Ovary (tissue), 9 donors: ENCODE measurements around the gene UCK2. TPM values are rescaled to one million over a fixed set of nuclear protein-coding genes. Genes with fewer than 3 reads are reported as not detected.

Experiments
- DNase-seq, 5 donors: peaks; one replicate each; pipeline ENCODE4 v3.0.0-alpha.2; 2019 to 2020
- H3K27ac ChIP-seq, 2 donors: fragments of 200-600 bp; one replicate each; pipeline versions ENCODE4 v1.5.1 to v1.8.0; 2019 to 2022
- H3K27me3 ChIP-seq: fragments of 200-600 bp; one replicate; pipeline ENCODE4 v1.8.0; 2022
- H3K36me3 ChIP-seq: fragments of 200-600 bp; sonication (generic); one replicate; pipeline ENCODE4 v1.5.1; 2019
- H3K4me1 ChIP-seq: one replicate; pipeline ENCODE4 v1.8.1; 2013; ENCODE audit warnings: mild to moderate bottlenecking, moderate library complexity; ENCODE audit not compliant: insufficient read depth
- H3K4me3 ChIP-seq: fragments of 200-600 bp; sonication (generic); one replicate; pipeline ENCODE4 v1.5.1; 2017
- H3K9me3 ChIP-seq, 2 donors: fragments of 200-600 bp in 1 of 2; sonication (generic) in 1 of 2; one replicate each; pipeline versions ENCODE4 v1.5.1 to v1.8.1; 2013 to 2019; ENCODE audit warnings: mild to moderate bottlenecking in 1 of 2, moderate library complexity in 1 of 2
- EP300 ChIP-seq: sonication (generic); formaldehyde crosslinking; IDR thresholded peaks from one replicate; pipeline ENCODE4 v1.6.1; 2017; ENCODE audit warnings: antibody characterized with exemption
- POLR2A ChIP-seq: fragments of 450-650 bp; IDR thresholded peaks from one replicate; pipeline ENCODE4 v1.6.1; 2017; ENCODE audit warnings: antibody characterized with exemption, mild to moderate bottlenecking, moderate library complexity
- WGBS, 3 donors: extraction: QIAGEN DNeasy Blood & Tissue Kit in 1 of 3; methylation state at CpG; one replicate each; pipeline versions ENCODE4 v1.1.5 to v1.1.7; 2013 to 2017; 5-methylcytosine and 5-hydroxymethylcytosine counted together
- intact Hi-C, 4 donors: fragments of 100-400 bp; cut with DNase I; formaldehyde crosslinking; loops; one replicate each; pipeline versions ENCODE4 v1.11.0 to v1.15.1; 2022 to 2023
- polyA plus RNA-seq, 2 donors: library from polyadenylated mRNA; stranded (reverse); fragments of 200-250 nt in 1 of 2; fragments of 350-450 nt in 1 of 2; fragmentation: Illumina TruSeq in 1 of 2; extraction: RNeasy Lipid Tissue Mini Kit (QIAGEN cat#74804) in 1 of 2; gene quantifications; one replicate each; pipeline ENCODE4 v1.2.3, GENCODE V29; 2013 to 2014
- total RNA-seq, 7 donors: library from RNA; depleted of rRNA in 2 of 7; stranded (reverse); fragments of >200 nt in 2 of 7; fragmentation: NEBNext Ultra II Directional in 3 of 7; extraction: Animal tissue kit (Norgen Biotek cat#: 25700) in 3 of 7; gene quantifications; one replicate each; pipeline versions ENCODE4 v1.1.0 to v1.2.4, GENCODE V29; 2016 to 2023
- TF ChIP-seq, protein P1 (sequence below), 3 donors: fragments of 450-650 bp in 2 of 3; fragments of 200-600 bp in 1 of 3; IDR thresholded peaks; one replicate each; pipeline versions ENCODE4 v1.5.1 to v1.8.0; 2016 to 2022; ENCODE audit warnings: antibody characterized with exemption in 3 of 3, mild to moderate bottlenecking in 1 of 3
- donor health status: DM: no; HTN: no; CAD: no; lungs with moderate emphysema.
- donor health status: DM: no; HTN: no; CAD: no.
- donor health status: Bipolar disorder and iron deficiency.
- donor health status: DM: yes; HTN: yes; CAD: no.
- donor health status: DM: no; HTN: no; CAD: no.
- donor health status: DM: yes; HTN: yes; CAD: no.

Gene UCK2
- total and polyA plus RNA-seq, 9 donors = 7.3 to 22.7 (median 16.4) TPM

DNA sequence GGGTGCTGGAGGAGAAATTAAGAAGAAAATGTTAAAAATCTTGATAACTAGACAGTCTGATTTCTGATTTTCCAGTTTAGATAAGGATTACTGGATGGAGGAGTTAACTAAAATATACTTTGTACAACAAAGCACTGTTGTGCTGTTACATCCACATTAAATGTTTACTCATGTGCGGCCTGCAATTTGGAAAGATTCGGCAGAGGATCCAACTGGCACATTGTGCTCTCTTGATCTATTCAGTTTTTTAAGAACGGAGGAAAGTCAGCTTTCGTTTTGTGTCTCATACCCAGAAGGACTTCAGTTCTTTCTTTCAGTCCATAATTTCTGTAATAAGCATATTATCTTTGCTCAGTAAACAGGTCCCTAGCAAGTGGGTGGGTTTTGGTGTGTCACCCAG is 52.5 kb downstream of the UCK2 start:
- no peaks in the 10 kb centered on the region for H3K27me3 ChIP-seq
- H3K27ac ChIP-seq = no peak overlapping the region
- no peak for DNase-seq
- WGBS, 3 donors = 88 to 91% (median 90%) methylated on average over 4 of the region's 4 CpGs
- TF ChIP-seq EP300 (no peak), POLR2A (no peak)
- TF ChIP-seq, protein P1, sequence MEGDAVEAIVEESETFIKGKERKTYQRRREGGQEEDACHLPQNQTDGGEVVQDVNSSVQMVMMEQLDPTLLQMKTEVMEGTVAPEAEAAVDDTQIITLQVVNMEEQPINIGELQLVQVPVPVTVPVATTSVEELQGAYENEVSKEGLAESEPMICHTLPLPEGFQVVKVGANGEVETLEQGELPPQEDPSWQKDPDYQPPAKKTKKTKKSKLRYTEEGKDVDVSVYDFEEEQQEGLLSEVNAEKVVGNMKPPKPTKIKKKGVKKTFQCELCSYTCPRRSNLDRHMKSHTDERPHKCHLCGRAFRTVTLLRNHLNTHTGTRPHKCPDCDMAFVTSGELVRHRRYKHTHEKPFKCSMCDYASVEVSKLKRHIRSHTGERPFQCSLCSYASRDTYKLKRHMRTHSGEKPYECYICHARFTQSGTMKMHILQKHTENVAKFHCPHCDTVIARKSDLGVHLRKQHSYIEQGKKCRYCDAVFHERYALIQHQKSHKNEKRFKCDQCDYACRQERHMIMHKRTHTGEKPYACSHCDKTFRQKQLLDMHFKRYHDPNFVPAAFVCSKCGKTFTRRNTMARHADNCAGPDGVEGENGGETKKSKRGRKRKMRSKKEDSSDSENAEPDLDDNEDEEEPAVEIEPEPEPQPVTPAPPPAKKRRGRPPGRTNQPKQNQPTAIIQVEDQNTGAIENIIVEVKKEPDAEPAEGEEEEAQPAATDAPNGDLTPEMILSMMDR (IDR thresholded peaks at IDR 0.05) = no peak
- no peaks in the 10 kb centered on the region for H3K9me3 ChIP-seq
- intact Hi-C loops = no loop called here
- no peaks in the 10 kb centered on the region for H3K36me3 ChIP-seq
- no peaks in the 10 kb centered on the region for H3K4me1 ChIP-seq
- H3K4me3 ChIP-seq = no peak overlapping the region

GRCh38 chr1:165880993-165881392 is 53.6 kb downstream of the UCK2 start:
- no peak for DNase-seq
- intact Hi-C loops = no loop called here
- TF ChIP-seq EP300 (no peak), POLR2A (no peak)
- TF ChIP-seq, protein P1 (IDR thresholded peaks at IDR 0.05) = no peak
- Histone ChIP-seq H3K27ac (no peak overlapping the region), H3K27me3 (no peaks in the 10 kb centered on the region), H3K36me3 (no peaks in the 10 kb centered on the region), H3K9me3 (no peaks in the 10 kb centered on the region), H3K4me3 (no peak overlapping the region), H3K4me1 (no peaks in the 10 kb centered on the region)
- 94 to 96% (median 94%) methylated on average over 5 of the region's 5 CpGs for WGBS, 3 donors

GRCh38 chr1:165882168-165882837 is 54.9 kb downstream of the UCK2 start:
- TF ChIP-seq POLR2A (no peak), EP300 (no peak)
- TF ChIP-seq, protein P1 (IDR thresholded peaks at IDR 0.05) = no peak
- intact Hi-C loops = no loop called here
- no peak for DNase-seq
- H3K4me3 ChIP-seq = no peak overlapping the region
- no peaks in the 10 kb centered on the region for H3K9me3 ChIP-seq
- WGBS, 3 donors = 88 to 97% (median 90%) methylated on average over 3 of the region's 3 CpGs
- H3K27me3 ChIP-seq = no peaks in the 10 kb centered on the region
- H3K4me1 ChIP-seq = no peaks in the 10 kb centered on the region
- no peaks in the 10 kb centered on the region for H3K36me3 ChIP-seq
- no peak overlapping the region for H3K27ac ChIP-seq

GRCh38 chr1:165883056-165883455 is 55.6 kb downstream of the UCK2 start:
- H3K27me3 ChIP-seq = no peaks in the 10 kb centered on the region
- no peak overlapping the region for H3K4me3 ChIP-seq
- intact Hi-C loops = no loop called here
- no peak for TF ChIP-seq EP300
- TF ChIP-seq, protein P1 (IDR thresholded peaks at IDR 0.05) = no peak
- TF ChIP-seq POLR2A = no peak
- DNase-seq = no peak
- H3K4me1 ChIP-seq = no peaks in the 10 kb centered on the region
- no peaks in the 10 kb centered on the region for H3K36me3 ChIP-seq
- 86 to 90% (median 88%) methylated on average over 5 of the region's 5 CpGs for WGBS, 3 donors
- H3K9me3 ChIP-seq = no peaks in the 10 kb centered on the region
- H3K27ac ChIP-seq = no peak overlapping the region
